Loucy (cell line): ENCODE measurements around the gene WNT9A.
"Not testable (repeated sequence)": the region's sequence is repeated elsewhere in the genome, so short reads cannot be mapped to it uniquely, and the experiment has no call there.

Experiments
- H2AFZ ChIP-seq: fragments of 200-600 bp; sonication (generic); 2 replicates; pipeline ENCODE4 v1.6.0; 2016; ENCODE audit warnings: antibody characterized with exemption, mild to moderate bottlenecking, low read length, moderate library complexity
- H3F3A ChIP-seq: fragments of 200-600 bp; 2 replicates; pipeline ENCODE4 v1.6.0; 2016; ENCODE audit warnings: antibody characterized with exemption, low read depth, mild to moderate bottlenecking
- H3K27me3 ChIP-seq: fragments of 200-600 bp; sonication (generic); 2 replicates; pipeline ENCODE4 v1.6.1; 2014; ENCODE audit warnings: low read length, mild to moderate bottlenecking; ENCODE audit not compliant: insufficient read depth, poor library complexity, severe bottlenecking
- H3K36me3 ChIP-seq: fragments of 200-600 bp; sonication (generic); 2 replicates; pipeline ENCODE4 v1.6.1; 2016; ENCODE audit warnings: low read length; ENCODE audit not compliant: insufficient read depth
- H3K4me1 ChIP-seq: fragments of 200-600 bp; sonication (generic); 2 replicates; pipeline ENCODE4 v1.5.1; 2014; ENCODE audit warnings: low read length, mild to moderate bottlenecking; ENCODE audit not compliant: insufficient read depth, poor library complexity, severe bottlenecking
- H3K4me2 ChIP-seq: fragments of 200-600 bp; sonication (generic); 2 replicates; pipeline ENCODE4 v1.6.0; 2014; ENCODE audit warnings: antibody characterized with exemption, low read length, low read depth, mild to moderate bottlenecking; ENCODE audit not compliant: poor library complexity, severe bottlenecking
- H3K4me3 ChIP-seq: fragments of 200-600 bp; sonication (generic); 2 replicates; pipeline ENCODE4 v1.5.1; 2014; ENCODE audit warnings: low read length, mild to moderate bottlenecking, mixed read lengths; ENCODE audit not compliant: poor library complexity, severe bottlenecking
- H3K79me2 ChIP-seq: fragments of 200-600 bp; sonication (generic); 2 replicates; pipeline ENCODE4 v1.6.1; 2014; ENCODE audit warnings: low read length; ENCODE audit not compliant: insufficient read depth
- H3K9ac ChIP-seq: fragments of 200-600 bp; sonication (generic); 2 replicates; pipeline ENCODE4 v1.6.0; 2014; ENCODE audit warnings: mild to moderate bottlenecking, low read depth, low read length, moderate library complexity; ENCODE audit not compliant: poor library complexity, severe bottlenecking
- H3K9me2 ChIP-seq: fragments of 200-600 bp; sonication (generic); replicated peaks from 2 replicates; pipeline ENCODE4 v1.6.1; 2016; ENCODE audit warnings: low read depth, low read length, mixed read lengths
- H3K9me3 ChIP-seq: fragments of 200-600 bp; sonication (generic); 2 replicates; pipeline ENCODE4 v1.6.1; 2014; ENCODE audit warnings: mild to moderate bottlenecking, antibody characterized with exemption, low read length, low read depth; ENCODE audit not compliant: insufficient read depth
- H4K20me1 ChIP-seq: fragments of 200-600 bp; sonication (generic); 2 replicates; pipeline ENCODE4 v1.6.0; 2014; ENCODE audit warnings: antibody characterized with exemption, low read length, mild to moderate bottlenecking; ENCODE audit not compliant: insufficient read depth, poor library complexity, severe bottlenecking
- CTCF ChIP-seq: fragments of 200-600 bp; sonication (generic); conservative IDR thresholded peaks from 2 replicates; pipeline ENCODE4 v1.5.1; 2014; ENCODE audit warnings: mild to moderate bottlenecking, antibody characterized with exemption, low read length

WNT9A gene

GRCh38 chr1:227971216-227971615 is 23.5 kb upstream of the WNT9A start:
- not testable (repeated sequence) for H3K4me3 ChIP-seq, H3K27me3 ChIP-seq, H3F3A ChIP-seq, H2AFZ ChIP-seq, H3K9me2 ChIP-seq, H3K36me3 ChIP-seq, H3K4me2 ChIP-seq, H3K79me2 ChIP-seq, H3K9me3 ChIP-seq, H3K9ac ChIP-seq, H3K4me1 ChIP-seq, H4K20me1 ChIP-seq

GRCh38 chr1:227970076-227970995 is 22.6 kb upstream of the WNT9A start:
- H3K4me2 ChIP-seq, H3K27me3 ChIP-seq, H3K9me2 ChIP-seq, H3F3A ChIP-seq, H3K9me3 ChIP-seq, H3K9ac ChIP-seq, H3K4me1 ChIP-seq, H3K4me3 ChIP-seq, H3K36me3 ChIP-seq, H3K79me2 ChIP-seq, H4K20me1 ChIP-seq, H2AFZ ChIP-seq: not testable (repeated sequence)

- H3K4me3 ChIP-seq, H3K9ac ChIP-seq, H3K36me3 ChIP-seq, H4K20me1 ChIP-seq, H3K79me2 ChIP-seq, H3K27me3 ChIP-seq, H3K9me2 ChIP-seq, H3F3A ChIP-seq, H3K4me2 ChIP-seq, H3K9me3 ChIP-seq, H2AFZ ChIP-seq, H3K4me1 ChIP-seq: not testable (repeated sequence)
- 0 out of 2 replicates have a peak, but pooled peaks have one; percentile 28 for TF ChIP-seq CTCF
Measured at GRCh38 chr1:227967815-227968214, 20.1 kb upstream of the WNT9A start.

GRCh38 chr1:227966733-227967132 is 19.0 kb upstream of the WNT9A start:
- H3K4me2 ChIP-seq, H2AFZ ChIP-seq, H3K4me1 ChIP-seq, H3K36me3 ChIP-seq, H3K9me3 ChIP-seq, H3K9ac ChIP-seq, H3K9me2 ChIP-seq, H3K27me3 ChIP-seq, H3K4me3 ChIP-seq, H4K20me1 ChIP-seq, H3K79me2 ChIP-seq, H3F3A ChIP-seq: not testable (repeated sequence)
